AG09309 (cell line): ENCODE results near the gene NFIC.

Source experiments
- DNase-seq: peaks from one replicate; pipeline ENCODE4 v3.0.0-alpha.2; 2010; ENCODE audit warnings: low read depth
- H3K4me3 ChIP-seq: 2 replicates; pipeline ENCODE4 v1.5.1; 2011; ENCODE audit warnings: mild to moderate bottlenecking, low read depth, low read length, moderate library complexity; ENCODE audit not compliant: control insufficient read depth
- TF ChIP-seq, protein P1 (sequence below): IDR thresholded peaks from 2 replicates; pipeline ENCODE4 v1.5.1; 2011; ENCODE audit warnings: mild to moderate bottlenecking, low read depth, low read length, inconsistent platforms; ENCODE audit not compliant: insufficient read depth, control insufficient read depth; ENCODE audit errors: missing control alignments

NFIC gene

DNA sequence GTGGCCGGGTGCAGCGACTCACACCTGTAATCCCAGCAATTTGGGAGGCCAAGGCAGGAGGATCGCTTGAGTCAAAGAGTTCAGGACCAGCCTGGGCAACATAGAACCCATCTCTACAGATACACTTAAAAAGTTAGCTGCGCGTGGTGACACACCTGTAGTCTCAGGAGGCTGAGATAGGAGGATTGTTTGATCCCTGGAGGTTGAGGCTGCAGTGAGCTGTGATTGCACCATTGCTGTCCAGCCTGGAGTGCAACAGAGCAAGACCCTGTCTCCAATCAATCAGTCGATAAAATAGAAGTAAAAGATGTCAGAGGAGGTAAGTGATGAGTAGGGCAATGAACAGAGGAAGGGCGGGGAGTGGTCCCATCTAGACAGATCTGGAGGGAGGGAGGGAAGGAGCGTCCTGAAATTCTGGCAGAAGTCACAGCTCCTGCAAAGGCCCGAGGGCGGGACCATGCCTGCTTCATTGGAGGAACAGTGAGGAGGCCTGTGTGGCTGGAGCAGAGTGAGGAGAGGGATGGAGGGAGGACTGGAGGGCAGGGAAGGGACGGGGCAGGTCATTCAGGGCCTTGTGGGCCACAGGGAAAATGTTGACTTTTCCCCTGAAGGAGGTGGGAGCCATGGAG lies 104.2 kb downstream of the NFIC start:
- TF ChIP-seq, protein P1, sequence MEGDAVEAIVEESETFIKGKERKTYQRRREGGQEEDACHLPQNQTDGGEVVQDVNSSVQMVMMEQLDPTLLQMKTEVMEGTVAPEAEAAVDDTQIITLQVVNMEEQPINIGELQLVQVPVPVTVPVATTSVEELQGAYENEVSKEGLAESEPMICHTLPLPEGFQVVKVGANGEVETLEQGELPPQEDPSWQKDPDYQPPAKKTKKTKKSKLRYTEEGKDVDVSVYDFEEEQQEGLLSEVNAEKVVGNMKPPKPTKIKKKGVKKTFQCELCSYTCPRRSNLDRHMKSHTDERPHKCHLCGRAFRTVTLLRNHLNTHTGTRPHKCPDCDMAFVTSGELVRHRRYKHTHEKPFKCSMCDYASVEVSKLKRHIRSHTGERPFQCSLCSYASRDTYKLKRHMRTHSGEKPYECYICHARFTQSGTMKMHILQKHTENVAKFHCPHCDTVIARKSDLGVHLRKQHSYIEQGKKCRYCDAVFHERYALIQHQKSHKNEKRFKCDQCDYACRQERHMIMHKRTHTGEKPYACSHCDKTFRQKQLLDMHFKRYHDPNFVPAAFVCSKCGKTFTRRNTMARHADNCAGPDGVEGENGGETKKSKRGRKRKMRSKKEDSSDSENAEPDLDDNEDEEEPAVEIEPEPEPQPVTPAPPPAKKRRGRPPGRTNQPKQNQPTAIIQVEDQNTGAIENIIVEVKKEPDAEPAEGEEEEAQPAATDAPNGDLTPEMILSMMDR, result no peak
- no peak for DNase-seq
- no peak overlapping the region for H3K4me3 ChIP-seq

DNA sequence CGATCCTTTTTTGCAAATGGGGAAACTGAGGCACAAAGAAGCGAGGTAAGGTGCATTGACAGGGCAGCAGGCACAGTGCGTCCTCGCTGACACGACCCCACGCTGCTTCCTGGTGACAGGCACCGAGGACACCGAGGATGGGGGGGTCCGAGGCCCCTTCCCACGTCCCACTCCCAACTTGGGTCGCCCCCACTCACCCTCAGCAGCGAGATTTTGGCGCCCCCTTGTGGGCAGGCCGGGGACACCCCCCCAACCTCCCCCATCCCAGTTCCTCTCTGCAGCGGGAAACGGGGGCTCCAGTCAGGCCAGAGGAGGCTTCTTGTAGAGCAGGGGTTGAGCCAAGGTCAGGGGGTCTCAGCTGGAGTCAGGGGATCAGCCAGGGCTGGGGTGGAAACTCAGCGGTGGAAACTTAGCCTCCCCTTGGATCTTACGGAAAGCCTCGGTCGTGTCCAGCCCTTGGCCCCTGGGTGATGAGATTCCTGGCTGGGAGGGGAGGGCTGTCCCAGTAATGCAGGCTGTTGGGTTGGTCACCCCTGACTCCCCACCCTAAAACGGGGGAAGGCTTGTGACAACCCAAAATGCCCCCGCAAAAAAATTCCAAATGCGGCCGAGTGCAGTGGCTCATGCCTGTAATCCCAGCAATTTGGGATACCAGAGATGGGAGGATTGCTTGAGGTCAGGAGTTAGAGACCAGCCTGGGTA lies 105.7 kb downstream of the NFIC start:
- H3K4me3 ChIP-seq, result no peak overlapping the region
- TF ChIP-seq, protein P1, result peak; percentile 96
- DNase-seq, result no peak

- TF ChIP-seq, protein P1, result no peak
- no peak for DNase-seq
- H3K4me3 ChIP-seq, result no peak overlapping the region
Observed at GRCh38 chr19:3474010-3474409, 107.6 kb downstream of the NFIC start.

DNA sequence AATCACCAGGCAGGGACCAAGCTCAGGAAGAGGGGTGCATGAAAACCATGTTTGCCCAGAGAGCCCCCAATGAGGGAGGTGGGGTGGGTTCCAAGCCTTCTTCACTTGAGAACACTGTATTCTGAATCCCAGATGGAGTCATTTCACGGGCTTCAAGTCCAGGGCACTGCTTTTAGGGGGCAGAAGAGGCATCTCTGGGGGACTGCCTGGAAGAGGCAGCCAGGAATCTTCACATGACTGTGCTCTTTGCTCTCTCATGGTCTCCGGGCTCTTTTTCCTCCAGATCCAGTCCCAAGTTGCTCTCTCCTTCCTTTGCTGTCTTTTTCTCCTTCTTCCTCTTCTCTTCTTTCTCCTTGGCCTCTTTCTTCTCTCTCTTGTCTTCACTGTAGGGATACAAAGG lies 108.2 kb downstream of the NFIC start:
- TF ChIP-seq, protein P1, result no peak
- no peak for DNase-seq

DNA sequence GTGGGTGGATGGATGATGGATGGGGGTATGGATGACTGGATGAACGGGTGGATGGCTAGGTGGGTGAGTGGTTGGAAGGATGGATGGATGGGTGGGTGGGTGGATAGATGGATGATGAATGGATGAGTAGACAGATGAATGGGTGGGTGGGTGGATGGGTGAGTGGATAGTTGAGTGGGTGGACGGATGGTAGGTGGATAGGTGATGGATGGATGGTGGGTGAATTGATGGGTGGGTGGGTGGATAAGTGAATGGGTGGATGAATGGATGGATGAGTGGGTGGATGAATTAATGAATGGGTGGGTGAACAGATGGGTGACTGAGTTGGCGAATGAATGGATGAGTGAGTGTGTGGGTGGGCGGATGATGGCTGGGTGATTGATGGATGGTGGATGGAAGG lies 109.1 kb downstream of the NFIC start:
- TF ChIP-seq, protein P1, result no peak
- H3K4me3 ChIP-seq, result no peak overlapping the region
- no peak for DNase-seq

More for the DNA sequence above, 108.2 kb downstream of the NFIC start:
- H3K4me3 ChIP-seq, result no peak overlapping the region

DNA sequence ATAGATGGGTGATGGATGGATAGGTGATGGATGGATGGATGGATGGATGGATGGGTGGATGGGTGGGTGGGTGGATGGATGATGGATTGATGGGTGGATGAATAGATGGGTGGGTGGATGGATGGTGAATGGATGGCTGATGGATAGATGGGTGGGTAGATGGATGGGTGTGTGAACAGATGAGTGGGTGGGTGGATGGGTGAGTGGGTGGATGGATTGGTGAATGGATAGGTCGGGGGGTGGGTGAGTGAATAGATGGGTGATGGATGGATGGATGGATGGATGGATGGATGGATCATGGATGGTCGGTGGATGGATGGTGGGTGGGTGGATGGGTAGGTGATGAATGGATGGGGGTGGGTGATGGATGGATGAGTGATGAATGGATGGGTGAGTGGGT lies 110.4 kb downstream of the NFIC start:
- H3K4me3 ChIP-seq, result no peak overlapping the region
- no peak for DNase-seq
- TF ChIP-seq, protein P1, result no peak
